ENCODE results near the gene SPRING1.

The SPRING1 gene

DNA sequence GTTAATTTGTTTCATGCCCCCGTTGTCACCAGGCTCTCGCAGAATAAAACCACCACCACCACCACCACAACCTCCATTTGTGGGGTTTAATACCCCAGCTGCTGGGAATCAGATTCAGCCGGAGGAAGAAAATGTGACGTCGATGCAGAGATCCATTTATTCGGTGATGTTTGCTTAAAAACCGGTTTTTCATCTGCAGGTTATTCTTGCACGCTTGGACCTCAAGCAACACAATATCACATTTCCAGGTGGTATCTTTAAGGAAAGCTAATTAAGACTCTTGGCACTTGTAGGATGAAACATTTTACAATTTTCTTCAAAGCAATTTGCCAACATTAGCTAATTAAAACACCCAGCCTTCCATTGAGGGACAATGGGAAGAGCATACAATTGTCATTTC, 39.8 kb downstream of the SPRING1 start:
- Histone ChIP-seq H3K36me3 (ENCODE audit: control insufficient read depth, insufficient read depth, low read length) (no peaks in the 10 kb centered on the region), H3K9ac (ENCODE audit: low read length) (no peak overlapping the region), H3K4me1 (ENCODE audit: control insufficient read depth, insufficient read depth, low read length) (no peaks in the 10 kb centered on the region), H3K4me3 (ENCODE audit: low read length) (no peak overlapping the region), H3K27me3 (ENCODE audit: control insufficient read depth, insufficient read depth, low read length) (no peaks in the 10 kb centered on the region), H3K27ac (ENCODE audit: low read depth, low read length) (no peak overlapping the region)

- Histone ChIP-seq H3K4me3 (ENCODE audit: low read length) (no peak overlapping the region), H3K36me3 (ENCODE audit: control insufficient read depth, insufficient read depth, low read length) (no peaks in the 10 kb centered on the region), H3K27me3 (ENCODE audit: control insufficient read depth, insufficient read depth, low read length) (no peaks in the 10 kb centered on the region), H3K9ac (ENCODE audit: low read length) (no peak overlapping the region), H3K4me1 (ENCODE audit: control insufficient read depth, insufficient read depth, low read length) (no peaks in the 10 kb centered on the region), H3K27ac (ENCODE audit: low read depth, low read length) (no peak overlapping the region)
These were observed 40.2 kb downstream of the SPRING1 start for GRCh38 chr12:116697716-116698115.

- no peak overlapping the region for H3K27ac ChIP-seq (ENCODE audit: low read depth, low read length)
- no peaks in the 10 kb centered on the region for H3K4me1 ChIP-seq (ENCODE audit: control insufficient read depth, insufficient read depth, low read length)
- no peaks in the 10 kb centered on the region for H3K36me3 ChIP-seq (ENCODE audit: control insufficient read depth, insufficient read depth, low read length)
- no peak overlapping the region for H3K9ac ChIP-seq (ENCODE audit: low read length)
- no peaks in the 10 kb centered on the region for H3K27me3 ChIP-seq (ENCODE audit: control insufficient read depth, insufficient read depth, low read length)
- no peak overlapping the region for H3K4me3 ChIP-seq (ENCODE audit: low read length)
These were observed 40.6 kb downstream of the SPRING1 start for GRCh38 chr12:116697305-116697704.

DNA sequence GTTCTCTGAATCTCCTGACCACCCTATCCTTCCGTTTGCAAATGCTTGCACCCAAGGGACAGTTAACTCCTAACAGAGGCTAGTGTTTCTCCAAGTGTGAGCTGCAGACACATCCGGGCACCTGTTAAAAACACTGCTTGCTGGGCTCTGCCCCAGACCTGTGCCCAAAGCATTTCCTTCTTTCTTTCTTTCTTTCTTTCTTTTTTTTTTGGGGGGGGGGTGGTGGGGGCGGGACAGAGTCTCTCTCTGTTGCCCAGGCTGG, 42.5 kb downstream of the SPRING1 start:
- no peak overlapping the region for H3K9ac ChIP-seq (ENCODE audit: low read length)
- no peak overlapping the region for H3K4me3 ChIP-seq (ENCODE audit: low read length)
- H3K27ac ChIP-seq (ENCODE audit: low read depth, low read length) = no peak overlapping the region
- no peaks in the 10 kb centered on the region for H3K4me1 ChIP-seq (ENCODE audit: control insufficient read depth, insufficient read depth, low read length)
- no peaks in the 10 kb centered on the region for H3K36me3 ChIP-seq (ENCODE audit: control insufficient read depth, insufficient read depth, low read length)
- H3K27me3 ChIP-seq (ENCODE audit: control insufficient read depth, insufficient read depth, low read length) = no peaks in the 10 kb centered on the region

GRCh38 chr12:116694653-116695463, 43.0 kb downstream of the SPRING1 start:
- H3K4me1 ChIP-seq (ENCODE audit: control insufficient read depth, insufficient read depth, low read length) = no peaks in the 10 kb centered on the region
- H3K36me3 ChIP-seq (ENCODE audit: control insufficient read depth, insufficient read depth, low read length) = no peaks in the 10 kb centered on the region
- H3K27me3 ChIP-seq (ENCODE audit: control insufficient read depth, insufficient read depth, low read length) = no peaks in the 10 kb centered on the region
- H3K9ac ChIP-seq (ENCODE audit: low read length) = no peak overlapping the region
- H3K4me3 ChIP-seq (ENCODE audit: low read length) = no peak overlapping the region
- no peak overlapping the region for H3K27ac ChIP-seq (ENCODE audit: low read depth, low read length)

DNA sequence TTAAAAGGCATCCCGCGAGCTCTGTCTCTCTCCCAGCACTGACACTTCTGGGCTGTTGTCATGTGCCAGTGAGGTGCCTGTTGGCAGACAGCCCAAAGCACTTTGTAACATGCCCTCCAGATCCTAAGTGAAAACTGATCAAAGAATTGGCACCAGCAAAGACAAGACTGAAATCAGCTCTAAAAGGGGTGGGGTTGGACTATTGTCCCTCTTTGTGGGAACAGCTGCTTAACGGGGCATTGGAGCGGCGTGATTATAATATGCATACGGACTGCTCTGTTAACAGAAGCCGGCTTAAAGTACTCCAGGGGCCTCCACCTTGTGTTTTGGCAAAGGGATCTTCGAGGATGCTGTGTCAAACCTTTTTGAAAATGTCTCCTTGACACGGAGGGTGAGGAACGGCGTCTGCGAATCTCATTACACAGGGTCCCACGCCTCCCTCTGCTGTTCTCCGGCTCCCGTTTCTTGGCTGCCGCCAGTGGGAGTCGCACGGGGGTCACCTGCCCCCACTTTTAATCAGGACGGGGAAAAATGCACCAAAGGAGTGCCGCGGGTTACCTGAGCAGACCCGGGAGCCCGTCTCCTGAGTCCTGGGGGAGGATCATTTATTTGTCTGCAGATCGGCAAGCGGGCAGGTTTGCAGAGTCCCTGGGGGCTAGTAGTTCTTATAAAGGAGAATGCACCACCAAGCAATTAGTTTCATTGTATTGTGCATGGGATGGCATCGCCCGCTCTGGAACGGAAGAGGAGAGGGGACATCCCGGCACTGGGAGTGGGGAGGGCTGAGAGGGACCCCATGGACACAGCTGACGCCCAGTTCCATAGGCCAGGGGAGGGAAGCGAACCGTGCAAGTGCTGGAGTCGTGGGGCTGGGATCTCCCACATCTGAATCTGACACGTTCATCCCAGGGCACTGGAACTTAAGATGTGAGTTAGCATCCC, 44.3 kb downstream of the SPRING1 start:
- Histone ChIP-seq H3K4me1 (ENCODE audit: control insufficient read depth, insufficient read depth, low read length) (no peaks in the 10 kb centered on the region), H3K4me3 (ENCODE audit: low read length) (peak overlapping the region; percentile 6), H3K27me3 (ENCODE audit: control insufficient read depth, insufficient read depth, low read length) (no peaks in the 10 kb centered on the region), H3K9ac (ENCODE audit: low read length) (no peak overlapping the region), H3K27ac (ENCODE audit: low read depth, low read length) (no peak overlapping the region), H3K36me3 (ENCODE audit: control insufficient read depth, insufficient read depth, low read length) (no peaks in the 10 kb centered on the region)

GRCh38 chr12:116692605-116693004, 45.3 kb downstream of the SPRING1 start:
- no peaks in the 10 kb centered on the region for H3K27me3 ChIP-seq (ENCODE audit: control insufficient read depth, insufficient read depth, low read length)
- no peak overlapping the region for H3K4me3 ChIP-seq (ENCODE audit: low read length)

DNA sequence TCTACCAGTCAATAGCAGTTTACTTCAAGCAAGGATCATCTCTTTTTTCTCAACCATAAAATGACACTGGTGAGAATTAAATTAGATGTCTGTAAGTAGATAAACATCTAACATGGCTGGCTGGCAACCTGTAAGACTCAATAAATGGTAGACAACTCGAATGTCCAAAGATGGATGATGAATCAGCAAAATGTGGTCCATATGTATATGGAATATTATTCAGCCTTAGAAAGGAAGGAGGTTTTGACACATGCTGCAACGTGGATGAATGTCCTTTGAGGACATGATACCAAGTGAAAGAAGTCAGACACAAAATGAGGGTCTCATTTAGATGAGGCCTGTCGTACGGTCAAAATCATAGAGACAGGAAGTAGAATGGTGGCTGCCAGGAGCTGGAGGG, 46.2 kb downstream of the SPRING1 start:
- H3K4me3 ChIP-seq (ENCODE audit: low read length) = no peak overlapping the region
- H3K4me1 ChIP-seq (ENCODE audit: control insufficient read depth, insufficient read depth, low read length) = no peaks in the 10 kb centered on the region
- H3K9ac ChIP-seq (ENCODE audit: low read length) = no peak overlapping the region
- H3K36me3 ChIP-seq (ENCODE audit: control insufficient read depth, insufficient read depth, low read length) = no peaks in the 10 kb centered on the region
- no peaks in the 10 kb centered on the region for H3K27me3 ChIP-seq (ENCODE audit: control insufficient read depth, insufficient read depth, low read length)
- no peak overlapping the region for H3K27ac ChIP-seq (ENCODE audit: low read depth, low read length)

More at GRCh38 chr12:116692605-116693004, 45.3 kb downstream of the SPRING1 start:
- no peak overlapping the region for H3K9ac ChIP-seq (ENCODE audit: low read length)
- H3K27ac ChIP-seq (ENCODE audit: low read depth, low read length) = no peak overlapping the region
- no peaks in the 10 kb centered on the region for H3K36me3 ChIP-seq (ENCODE audit: control insufficient read depth, insufficient read depth, low read length)
- no peaks in the 10 kb centered on the region for H3K4me1 ChIP-seq (ENCODE audit: control insufficient read depth, insufficient read depth, low read length)

DNA sequence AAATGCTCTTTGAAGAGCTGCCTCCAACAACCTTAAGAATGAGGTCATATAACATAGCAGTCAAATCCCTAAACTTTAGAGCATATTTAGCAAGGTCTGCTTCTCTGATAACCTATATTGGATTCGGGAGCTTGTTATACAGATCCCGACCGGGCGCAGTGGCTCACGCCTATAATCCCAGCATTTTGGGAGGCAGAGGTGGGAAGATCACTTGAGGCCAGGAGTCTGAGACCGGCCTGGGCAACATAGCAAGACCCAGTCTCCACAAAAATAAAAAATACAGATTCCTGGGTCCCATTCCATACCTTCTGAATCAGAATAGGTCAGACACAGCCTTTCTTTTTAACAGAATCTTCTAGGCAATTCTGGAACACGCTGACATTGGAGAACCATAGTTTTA, 46.7 kb downstream of the SPRING1 start:
- H3K27me3 ChIP-seq (ENCODE audit: control insufficient read depth, insufficient read depth, low read length) = no peaks in the 10 kb centered on the region
- H3K27ac ChIP-seq (ENCODE audit: low read depth, low read length) = no peak overlapping the region
- H3K4me3 ChIP-seq (ENCODE audit: low read length) = no peak overlapping the region
- H3K9ac ChIP-seq (ENCODE audit: low read length) = no peak overlapping the region
- no peaks in the 10 kb centered on the region for H3K36me3 ChIP-seq (ENCODE audit: control insufficient read depth, insufficient read depth, low read length)
- H3K4me1 ChIP-seq (ENCODE audit: control insufficient read depth, insufficient read depth, low read length) = no peaks in the 10 kb centered on the region

- no peak overlapping the region for H3K4me3 ChIP-seq (ENCODE audit: low read length)
- no peaks in the 10 kb centered on the region for H3K27me3 ChIP-seq (ENCODE audit: control insufficient read depth, insufficient read depth, low read length)
- H3K36me3 ChIP-seq (ENCODE audit: control insufficient read depth, insufficient read depth, low read length) = no peaks in the 10 kb centered on the region
- H3K9ac ChIP-seq (ENCODE audit: low read length) = no peak overlapping the region
- no peaks in the 10 kb centered on the region for H3K4me1 ChIP-seq (ENCODE audit: control insufficient read depth, insufficient read depth, low read length)
- no peak overlapping the region for H3K27ac ChIP-seq (ENCODE audit: low read depth, low read length)
These were observed 47.7 kb downstream of the SPRING1 start for GRCh38 chr12:116689979-116690744.

DNA sequence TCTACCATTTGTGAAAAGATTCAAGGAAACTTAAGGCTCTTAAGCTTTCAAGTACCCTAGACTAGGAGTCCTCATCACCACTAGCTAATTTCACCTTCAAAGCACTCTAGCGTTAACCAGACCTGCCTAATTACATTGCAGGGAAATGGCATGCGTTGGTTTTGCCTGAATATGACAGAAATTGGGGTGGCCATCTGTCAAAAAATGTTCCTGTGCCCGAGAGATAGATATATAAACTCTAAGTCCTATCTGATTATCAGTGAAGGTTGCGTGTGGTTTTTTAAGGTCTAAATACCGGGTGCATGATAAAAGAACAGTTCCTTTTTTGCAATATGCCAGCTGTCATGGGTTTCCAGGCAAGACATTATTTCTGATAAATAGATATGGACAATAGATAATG, 48.3 kb downstream of the SPRING1 start:
- Histone ChIP-seq H3K4me1 (ENCODE audit: control insufficient read depth, insufficient read depth, low read length) (no peaks in the 10 kb centered on the region), H3K27ac (ENCODE audit: low read depth, low read length) (no peak overlapping the region), H3K36me3 (ENCODE audit: control insufficient read depth, insufficient read depth, low read length) (no peaks in the 10 kb centered on the region), H3K4me3 (ENCODE audit: low read length) (no peak overlapping the region), H3K9ac (ENCODE audit: low read length) (no peak overlapping the region), H3K27me3 (ENCODE audit: control insufficient read depth, insufficient read depth, low read length) (no peaks in the 10 kb centered on the region)

All from rectal smooth muscle tissue (tissue), 1 donor.